RCC 7860 (cell line): ENCODE data around the gene DCAF5.
A peak's percentile ranks its signal among the peaks of the same experiment; 100 is the strongest.

ENCODE experiments used
- DNase-seq: peaks from one replicate; pipeline ENCODE4 v3.0.0-alpha.2; 2015; ENCODE audit warnings: low spot score
- FAIRE-seq: peaks from 2 replicates; lab custom pipeline; 2012; peaks lifted over from hg19 to GRCh38; lab: Jason Lieb, UNC

The DCAF5 gene

GRCh38 chr14:69142101-69142500 is 10.8 kb downstream of the DCAF5 start:
- FAIRE-seq = no peak
- no peak for DNase-seq

DNA sequence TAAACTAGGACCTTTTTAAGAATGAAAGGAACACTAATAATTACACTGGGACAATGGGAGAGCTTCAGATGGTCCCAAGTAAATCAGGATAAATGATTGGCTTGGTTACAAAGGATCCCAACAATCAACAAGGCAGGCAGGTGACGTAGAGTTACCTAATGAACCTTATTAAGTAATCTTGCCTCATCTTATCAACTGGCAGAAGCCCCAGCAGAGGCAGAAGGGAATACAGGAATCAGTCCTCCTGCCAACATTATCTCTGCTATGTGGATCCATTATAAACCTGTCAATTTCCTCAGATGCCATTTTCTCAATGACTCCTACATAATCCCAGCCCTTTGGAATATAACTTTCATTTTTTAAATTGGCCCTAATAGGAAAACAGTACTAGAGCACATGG is 11.4 kb downstream of the DCAF5 start:
- no peak for FAIRE-seq

GRCh38 chr14:69139743-69140142 is 13.2 kb downstream of the DCAF5 start:
- FAIRE-seq (no peak), DNase-seq (no peak)

More for the DNA sequence above, 11.4 kb downstream of the DCAF5 start:
- DNase-seq = no peak

- FAIRE-seq = no peak
- no peak for DNase-seq
Measured at GRCh38 chr14:69137843-69138535, 14.9 kb downstream of the DCAF5 start.

DNA sequence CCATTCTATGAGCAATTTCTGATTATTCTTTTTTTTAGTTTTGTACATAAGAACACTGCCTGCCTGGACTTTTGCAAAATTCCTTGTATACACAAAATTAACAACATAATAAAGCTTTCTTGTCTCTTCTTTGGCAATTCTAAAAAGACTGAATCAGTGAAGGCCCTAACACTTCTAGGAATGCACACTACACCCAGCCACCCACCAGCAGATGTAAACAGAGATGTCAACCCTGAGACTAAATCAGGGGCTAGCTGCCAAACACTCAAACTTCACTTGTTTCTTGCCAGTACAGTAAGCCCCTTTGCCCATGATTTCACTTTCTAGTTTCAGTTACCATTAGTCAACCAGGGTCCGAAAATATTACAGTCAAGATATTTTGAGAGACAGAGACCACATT is 15.5 kb downstream of the DCAF5 start:
- DNase-seq (no peak), FAIRE-seq (no peak)

- FAIRE-seq (no peak), DNase-seq (no peak)
Measured at GRCh38 chr14:69135133-69135532, 17.8 kb downstream of the DCAF5 start.

DNA sequence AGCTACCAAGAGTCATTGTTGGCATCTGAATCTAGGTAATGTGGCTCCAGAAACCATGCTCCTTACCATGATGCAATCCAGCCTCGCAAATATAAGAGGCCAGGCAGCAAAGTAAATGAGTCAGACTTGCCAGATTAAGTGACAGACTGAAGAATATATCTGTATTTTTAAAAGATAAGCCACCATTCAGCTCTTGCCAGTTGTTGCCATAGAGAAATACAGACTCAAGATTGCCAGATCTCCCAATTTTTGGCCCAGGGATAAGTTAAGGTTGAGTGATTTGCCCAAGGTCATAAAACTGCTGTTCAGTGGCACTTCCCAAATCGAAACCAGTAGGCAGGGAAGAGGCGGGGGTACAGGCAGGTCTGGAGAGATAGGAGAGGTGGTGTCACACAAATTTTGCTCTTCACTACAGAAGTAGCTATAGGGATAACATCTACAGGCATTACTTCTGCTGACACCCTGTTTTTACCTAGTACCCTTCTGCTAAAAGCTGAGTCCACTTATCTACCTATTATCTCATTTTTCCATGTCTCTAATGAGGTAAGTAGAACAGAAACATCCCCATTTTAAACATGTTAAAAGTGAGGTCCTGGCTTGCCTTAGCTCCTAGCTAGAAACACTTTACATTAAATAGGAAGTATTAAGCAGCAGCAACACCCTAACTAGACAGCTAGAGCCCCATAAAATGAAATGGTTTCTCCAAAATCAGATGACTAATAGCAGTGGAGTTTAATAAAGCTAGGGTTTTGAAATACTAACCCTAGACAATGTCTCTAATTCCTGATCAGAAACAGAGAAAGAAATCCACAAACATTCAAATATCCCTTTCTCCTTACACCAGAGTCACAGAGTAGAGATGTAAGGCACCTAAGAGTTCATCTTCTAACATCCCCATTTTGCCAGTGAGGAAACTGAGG is 19.5 kb downstream of the DCAF5 start:
- no peak for FAIRE-seq

DNA sequence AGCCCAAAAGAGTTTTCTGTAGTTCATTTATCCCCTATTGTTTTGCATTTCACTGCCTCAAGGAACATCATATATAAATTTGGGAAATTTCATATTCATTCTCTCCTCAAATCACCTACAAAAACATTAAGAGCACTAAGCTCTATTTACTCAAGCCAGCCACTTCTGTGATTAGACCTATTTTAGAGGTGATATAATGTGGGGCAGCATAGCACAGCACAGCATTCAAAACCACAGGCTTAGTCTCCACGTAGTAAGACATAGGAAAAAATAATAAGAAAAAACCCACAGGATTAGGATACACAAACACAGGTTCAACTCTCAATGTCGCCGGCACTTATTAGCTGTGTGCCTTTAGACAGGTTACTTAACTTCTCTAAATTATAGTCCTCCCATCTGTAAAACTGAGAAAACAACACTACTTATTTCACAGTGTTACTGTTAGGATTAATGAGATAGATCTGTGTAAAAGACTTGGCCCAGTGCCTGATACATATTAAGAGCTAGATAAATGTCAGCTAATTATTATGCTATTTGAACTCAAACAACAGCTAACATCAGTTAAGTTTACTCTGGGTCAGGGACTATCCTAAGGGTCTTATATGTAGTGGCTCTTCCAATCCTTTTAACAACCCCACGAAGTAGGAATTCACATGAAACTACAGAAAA is 20.3 kb downstream of the DCAF5 start:
- no peak for DNase-seq
- FAIRE-seq = no peak

More for the DNA sequence above, 19.5 kb downstream of the DCAF5 start:
- peak; percentile 28 for DNase-seq

- FAIRE-seq = no peak
- no peak for DNase-seq
Measured at GRCh38 chr14:69131176-69131575, 21.7 kb downstream of the DCAF5 start.

DNA sequence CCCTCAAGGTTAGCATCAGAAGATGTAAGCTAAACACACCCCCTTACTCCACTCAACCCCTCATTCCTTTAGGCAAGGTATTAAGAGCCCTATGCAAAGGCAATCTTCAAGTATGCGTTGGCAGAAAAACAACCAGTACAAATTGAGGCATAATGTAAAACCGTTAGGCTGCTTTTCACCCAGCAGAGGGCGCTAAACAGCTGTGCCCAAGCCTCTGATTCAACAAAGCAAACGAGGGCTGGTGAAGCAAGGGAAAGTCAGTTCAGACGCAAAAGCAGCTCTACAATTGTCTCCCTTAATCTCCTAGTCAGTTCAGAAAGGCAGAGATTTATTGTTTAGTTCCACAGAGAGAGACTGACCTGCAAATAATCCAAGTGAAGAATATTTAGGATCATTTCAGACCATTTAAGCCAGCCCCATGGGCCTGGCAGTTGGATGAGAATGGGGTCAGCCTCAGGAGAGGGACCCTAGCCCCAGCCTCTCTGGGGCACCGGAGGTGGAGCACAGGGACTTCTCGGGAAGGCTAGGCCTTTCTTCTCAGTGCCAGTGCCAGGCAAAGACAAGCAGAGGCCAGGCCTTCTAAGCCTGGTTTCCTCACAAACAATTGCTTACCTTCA is 23.5 kb downstream of the DCAF5 start:
- FAIRE-seq (no peak), DNase-seq (peak; percentile 47)

DNA sequence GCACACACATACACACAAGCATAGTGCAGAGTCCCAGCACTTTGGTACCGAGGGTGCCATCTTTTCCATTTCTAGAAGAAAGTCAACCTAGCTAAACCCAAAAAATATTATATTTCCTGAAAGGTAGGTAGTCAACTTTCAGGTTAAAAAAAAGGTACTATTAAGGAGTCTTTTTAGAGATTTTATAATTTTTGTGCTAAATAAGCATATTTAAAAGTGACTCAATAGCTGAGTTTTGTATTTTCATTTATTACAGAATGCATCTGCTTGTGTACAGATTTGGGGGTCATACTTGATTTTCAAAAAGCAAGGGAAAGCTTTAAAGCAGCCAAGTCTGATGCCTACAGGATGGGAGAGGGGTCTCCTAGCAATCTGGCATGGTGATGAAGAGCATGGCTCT is 34.6 kb downstream of the DCAF5 start:
- DNase-seq (no peak), FAIRE-seq (no peak)

DNA sequence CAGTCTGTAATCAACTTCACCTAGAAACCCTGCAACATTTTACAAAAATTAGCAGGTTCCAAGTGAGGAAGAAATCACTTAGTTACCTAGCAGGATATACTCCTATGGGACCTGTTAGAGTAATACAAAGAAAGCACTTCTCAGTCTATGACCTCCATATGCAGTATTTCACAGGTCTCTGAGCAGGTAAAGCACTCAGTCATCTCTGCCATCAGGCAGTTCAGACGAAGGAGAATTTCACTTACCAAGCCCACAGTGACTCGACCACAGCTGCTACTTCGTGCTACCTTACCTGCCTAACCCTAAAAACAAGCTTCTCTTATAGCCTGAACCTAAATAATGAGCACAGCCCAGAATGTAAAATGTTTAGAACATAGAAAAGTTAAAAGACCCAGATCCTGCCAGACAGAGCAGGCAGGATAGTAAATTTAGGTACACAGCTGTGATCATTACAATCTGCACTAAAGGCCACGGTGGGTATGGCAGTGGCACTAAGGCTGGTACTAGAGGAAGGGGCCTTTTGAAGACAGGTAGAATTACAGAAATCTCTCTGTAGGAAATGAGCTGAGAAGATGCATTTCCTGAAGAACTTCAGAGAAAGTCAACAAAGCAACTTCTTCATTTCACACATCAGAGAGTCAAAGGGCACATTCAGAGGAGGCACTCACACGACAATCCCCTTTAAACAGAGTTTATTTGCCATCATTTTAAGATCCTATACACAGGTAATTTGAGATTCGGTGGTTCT is 35.7 kb downstream of the DCAF5 start:
- FAIRE-seq = no peak
- no peak for DNase-seq

DNA sequence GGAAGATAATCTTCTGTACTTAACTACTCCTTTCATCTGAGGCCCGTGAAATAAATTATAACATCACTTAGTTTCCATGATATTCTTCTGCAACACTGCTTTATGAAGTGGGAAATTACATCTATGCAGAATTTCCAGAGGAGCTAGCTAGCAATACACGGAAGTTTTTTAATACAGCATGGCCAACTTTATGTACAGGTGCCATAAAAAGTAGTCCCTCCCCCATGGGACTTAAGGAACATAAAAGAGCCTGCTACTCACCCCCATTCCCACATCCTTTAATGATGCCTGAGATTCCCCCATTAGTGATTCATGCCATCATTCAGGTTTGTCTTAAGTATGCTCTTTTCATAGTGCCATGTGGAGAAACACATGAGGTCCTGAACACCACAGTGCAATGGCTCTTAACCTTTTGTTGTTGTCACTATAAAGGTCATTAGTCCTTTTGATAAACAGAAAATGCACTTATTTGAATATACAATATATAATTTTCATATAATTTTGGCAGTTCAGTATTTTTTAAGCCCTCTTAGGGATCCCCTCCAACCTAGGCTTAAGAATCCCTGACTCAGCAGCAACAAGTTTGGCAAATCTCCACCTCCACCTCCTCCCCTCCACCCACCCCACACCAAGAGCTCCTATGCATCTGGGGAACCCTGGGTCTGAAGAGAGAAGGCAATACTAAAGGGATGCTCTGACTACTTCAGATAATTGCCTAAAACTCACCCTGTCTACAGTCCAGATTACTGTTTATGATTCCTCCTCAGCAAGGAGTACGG is 37.3 kb downstream of the DCAF5 start:
- no peak for FAIRE-seq
- DNase-seq = no peak

DNA sequence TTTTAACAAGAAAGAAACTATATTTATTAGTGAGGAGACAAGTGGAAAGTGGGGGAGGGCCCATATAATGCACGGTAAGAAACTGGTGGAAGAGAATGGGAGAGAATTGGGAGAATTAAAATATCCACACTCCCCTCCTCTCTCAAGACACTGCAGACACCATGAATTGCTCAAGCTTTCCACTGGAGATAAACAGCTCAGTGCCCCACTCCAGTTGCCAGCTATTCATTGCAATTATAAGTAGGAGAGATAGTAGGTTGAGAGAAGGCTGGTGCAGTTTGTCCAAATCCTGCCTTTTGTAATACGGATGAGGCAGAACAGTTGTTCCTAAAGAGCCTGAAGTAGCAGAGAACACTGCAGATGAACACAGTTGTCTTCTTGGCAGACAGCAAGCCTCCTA is 38.2 kb downstream of the DCAF5 start:
- DNase-seq (no peak), FAIRE-seq (no peak)

- no peak for DNase-seq
- no peak for FAIRE-seq
Measured at GRCh38 chr14:69108358-69108757, 44.6 kb downstream of the DCAF5 start.

DNA sequence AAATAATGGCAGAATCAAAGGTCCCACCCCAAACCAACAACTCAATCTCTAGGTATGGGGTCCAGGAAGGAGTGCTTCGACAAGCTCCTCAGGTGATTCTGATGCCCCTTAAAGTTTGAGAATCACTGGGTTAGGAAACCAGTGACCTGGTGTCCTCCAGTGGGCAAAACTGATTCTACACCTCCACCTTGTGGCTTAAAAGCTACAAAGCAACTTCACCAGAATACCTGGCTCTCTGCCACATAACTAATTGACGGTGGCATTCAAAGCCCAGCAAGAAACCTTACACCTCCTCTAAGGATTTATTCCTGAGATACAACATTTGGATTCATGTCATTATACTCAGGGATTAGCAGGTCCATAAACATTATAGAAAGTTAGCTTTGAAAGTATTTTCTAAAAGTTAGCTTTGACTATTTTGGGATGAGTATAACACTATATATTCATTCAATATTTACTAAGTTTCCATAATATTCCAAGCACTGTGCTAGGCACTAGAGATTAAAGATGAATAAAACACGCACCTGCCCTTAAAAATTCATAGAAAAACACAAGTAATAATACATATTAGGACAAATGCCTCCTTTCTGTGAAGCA is 45.4 kb downstream of the DCAF5 start:
- DNase-seq (peak; percentile 18), FAIRE-seq (no peak)

DNA sequence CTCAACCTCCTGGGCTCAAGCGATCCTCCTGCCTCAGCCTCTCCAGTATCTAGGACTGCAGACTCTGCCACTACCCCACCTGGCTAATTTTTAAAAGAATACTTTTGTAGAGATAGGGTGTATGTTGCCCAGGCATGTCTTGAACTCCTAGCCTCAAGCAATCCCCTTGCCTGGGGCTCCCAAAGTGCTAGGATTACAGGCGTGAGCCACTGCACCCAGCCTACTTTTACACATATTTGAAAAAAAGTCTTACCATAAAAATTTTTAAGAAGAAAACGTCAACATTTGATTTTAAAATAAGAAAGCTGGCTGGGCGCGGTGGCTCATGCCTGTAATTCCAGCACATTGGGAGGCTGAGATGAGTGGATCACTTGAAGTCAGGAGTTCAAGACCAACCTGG is 46.5 kb downstream of the DCAF5 start:
- no peak for DNase-seq
- FAIRE-seq = no peak

DNA sequence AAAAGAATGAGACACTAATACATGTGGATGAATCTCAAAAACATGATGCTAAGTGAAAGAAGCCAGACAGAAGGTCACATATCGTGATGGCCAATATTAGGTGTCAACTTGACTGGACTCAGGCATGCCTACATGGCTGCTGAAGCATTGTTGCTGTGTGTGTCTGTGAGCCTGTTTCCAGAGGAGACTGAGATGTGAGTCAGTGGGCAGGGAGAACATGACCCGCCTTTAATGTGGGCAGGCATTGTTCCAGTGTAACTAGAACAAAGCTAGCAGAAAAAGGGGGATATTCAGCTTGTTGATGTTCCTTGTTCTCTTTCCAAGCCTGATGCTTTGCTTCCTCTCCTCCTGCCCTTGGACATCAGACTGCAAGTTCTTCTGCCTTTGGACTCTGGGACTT is 47.6 kb downstream of the DCAF5 start:
- FAIRE-seq (no peak), DNase-seq (no peak)

DNA sequence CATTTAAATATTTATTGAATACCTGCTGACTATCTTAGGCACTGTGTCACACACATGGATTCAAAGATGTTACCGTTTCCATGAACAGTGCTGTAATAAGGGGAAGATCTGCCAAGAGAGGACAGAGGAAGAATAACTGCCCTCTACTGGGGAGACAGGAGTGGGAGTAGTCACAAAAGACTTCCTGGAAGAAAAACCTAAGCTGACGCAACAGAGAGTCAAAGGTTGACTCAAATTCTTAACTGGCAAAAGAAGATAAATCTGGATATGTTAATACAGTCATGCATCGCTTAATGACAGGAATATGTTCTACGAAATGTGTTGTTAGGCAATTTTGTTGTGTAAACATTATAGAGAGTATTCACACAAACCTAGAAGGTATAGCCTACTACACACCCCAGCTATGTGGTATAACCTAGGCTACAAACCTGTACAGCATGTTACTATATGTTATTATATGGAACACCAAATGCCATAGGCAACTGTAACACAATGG is 51.5 kb downstream of the DCAF5 start:
- peak; percentile 25 for FAIRE-seq

More for the DNA sequence above, 51.5 kb downstream of the DCAF5 start:
- peak; percentile 49 for DNase-seq
